ENCODE measurements around the gene C3.

DNA sequence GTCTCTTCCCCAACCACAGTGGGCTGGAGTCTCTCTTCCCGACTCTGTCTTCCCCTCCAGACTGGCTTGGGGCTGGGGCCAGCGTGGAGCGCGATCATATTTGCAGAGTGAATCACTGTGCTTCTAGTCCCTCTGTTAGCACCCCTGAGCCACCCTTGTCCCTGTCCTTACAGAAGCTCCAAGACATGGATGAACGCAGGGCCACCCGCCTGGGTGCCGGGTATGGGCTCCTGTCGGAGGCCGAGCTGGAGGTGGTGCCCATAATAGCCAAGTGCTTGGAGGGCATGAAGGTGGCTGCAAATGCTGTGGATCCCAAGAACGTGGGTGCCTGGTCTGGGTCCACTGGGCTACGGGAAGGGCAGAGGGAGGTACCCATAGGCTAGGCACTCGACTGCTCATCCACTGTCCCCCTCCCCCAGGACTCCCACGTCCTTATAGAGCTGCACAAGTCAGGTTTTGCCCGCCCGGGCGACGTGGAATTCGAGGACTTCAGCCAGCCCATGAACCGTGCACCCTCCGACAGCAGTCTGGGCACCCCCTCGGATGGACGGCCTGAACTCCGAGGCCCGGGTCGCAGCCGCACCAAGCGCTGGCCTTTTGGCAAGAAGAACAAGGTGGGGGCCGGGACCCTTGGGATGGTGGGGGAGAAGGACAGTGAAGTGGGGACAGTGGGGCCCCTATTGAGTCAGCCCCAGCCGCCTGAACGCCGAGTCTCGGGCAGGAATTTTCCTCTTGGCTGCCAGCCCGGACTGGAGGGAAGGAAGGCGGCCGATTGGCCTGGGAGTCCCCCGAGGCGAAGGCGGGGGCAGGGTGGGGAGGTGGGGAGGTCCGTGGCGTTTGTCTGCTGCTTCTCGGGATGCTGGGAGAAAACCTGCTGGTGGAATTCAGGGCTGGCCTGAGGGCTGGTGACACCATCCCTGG lies 24.2 kb upstream of the C3 start:
- TF ChIP-seq, protein P1, sequence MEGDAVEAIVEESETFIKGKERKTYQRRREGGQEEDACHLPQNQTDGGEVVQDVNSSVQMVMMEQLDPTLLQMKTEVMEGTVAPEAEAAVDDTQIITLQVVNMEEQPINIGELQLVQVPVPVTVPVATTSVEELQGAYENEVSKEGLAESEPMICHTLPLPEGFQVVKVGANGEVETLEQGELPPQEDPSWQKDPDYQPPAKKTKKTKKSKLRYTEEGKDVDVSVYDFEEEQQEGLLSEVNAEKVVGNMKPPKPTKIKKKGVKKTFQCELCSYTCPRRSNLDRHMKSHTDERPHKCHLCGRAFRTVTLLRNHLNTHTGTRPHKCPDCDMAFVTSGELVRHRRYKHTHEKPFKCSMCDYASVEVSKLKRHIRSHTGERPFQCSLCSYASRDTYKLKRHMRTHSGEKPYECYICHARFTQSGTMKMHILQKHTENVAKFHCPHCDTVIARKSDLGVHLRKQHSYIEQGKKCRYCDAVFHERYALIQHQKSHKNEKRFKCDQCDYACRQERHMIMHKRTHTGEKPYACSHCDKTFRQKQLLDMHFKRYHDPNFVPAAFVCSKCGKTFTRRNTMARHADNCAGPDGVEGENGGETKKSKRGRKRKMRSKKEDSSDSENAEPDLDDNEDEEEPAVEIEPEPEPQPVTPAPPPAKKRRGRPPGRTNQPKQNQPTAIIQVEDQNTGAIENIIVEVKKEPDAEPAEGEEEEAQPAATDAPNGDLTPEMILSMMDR (IDR thresholded peaks at IDR 0.05): peak in 1 of 7 experiments; percentile 5
- no peak for TF ChIP-seq POLR2A (IDR thresholded peaks at IDR 0.05)
